Prostate gland (tissue), 2 donors: ENCODE data around the gene STK39. TPM values are rescaled to one million over a fixed set of nuclear protein-coding genes. Genes with fewer than 3 reads are reported as not detected.

ENCODE experiments used
- DNase-seq: peaks from one replicate; pipeline ENCODE4 v3.0.0-alpha.2; 2019; ENCODE audit warnings: low spot score
- H3K27ac ChIP-seq, 2 donors: fragments of 200-600 bp; sonication (generic); 2 replicates each; pipeline ENCODE4 v1.5.1; 2017 to 2019
- H3K27me3 ChIP-seq: fragments of 200-600 bp; sonication (generic); replicated peaks from 2 replicates; pipeline ENCODE4 v1.5.1; 2019; ENCODE audit not compliant: insufficient read depth
- H3K36me3 ChIP-seq, 2 donors: fragments of 200-600 bp; sonication (generic); 1 replicate in 1 of 2; 2 replicates in 1 of 2; pipeline versions ENCODE4 v1.5.1 to v1.8.1; 2017 to 2019
- H3K4me1 ChIP-seq: fragments of 200-600 bp; sonication (generic); replicated peaks from 2 replicates; pipeline ENCODE4 v1.5.1; 2019
- H3K4me3 ChIP-seq, 2 donors: fragments of 200-600 bp; sonication (generic); 2 replicates each; pipeline ENCODE4 v1.5.1; 2017 to 2019
- H3K9me3 ChIP-seq: fragments of 200-600 bp; sonication (generic); 2 replicates; pipeline ENCODE4 v1.5.1; 2017
- CTCF ChIP-seq, 4 experiments: fragments of 200-600 bp in 2 of 4; fragments of 450-650 bp in 2 of 4; sonication (generic) in 2 of 4; IDR thresholded peaks; 1 replicate in 3 of 4; 2 replicates in 1 of 4; pipeline ENCODE4 v1.5.1; 2016 to 2019; ENCODE audit warnings: antibody characterized with exemption in 4 of 4, mild to moderate bottlenecking in 2 of 4, moderate library complexity in 2 of 4
- POLR2A ChIP-seq: fragments of 450-650 bp; IDR thresholded peaks from one replicate; pipeline ENCODE4 v1.6.1; 2016; ENCODE audit warnings: antibody characterized with exemption, mild to moderate bottlenecking
- POLR2AphosphoS5 ChIP-seq: sonication (generic); formaldehyde crosslinking; IDR thresholded peaks from one replicate; pipeline ENCODE4 v1.6.1; 2017; ENCODE audit warnings: antibody characterized with exemption
- WGBS: methylation state at CpG from one replicate; pipeline ENCODE4 v1.1.5; 2018; 5-methylcytosine and 5-hydroxymethylcytosine counted together
- intact Hi-C: fragments of 100-400 bp; cut with DNase I; formaldehyde crosslinking; loops from one replicate; pipeline ENCODE4 v1.14.2; 2022
- total RNA-seq, 2 donors: library from RNA; depleted of rRNA; stranded (reverse); fragments of >200 nt; gene quantifications; one replicate each; pipeline ENCODE4 v1.1.0, GENCODE V29; 2016

STK39 gene
- total RNA-seq, 2 donors from 2014 or later = 32.2 to 54.7 TPM

- Histone ChIP-seq H3K27ac (no peak overlapping the region), H3K36me3 (no peaks in the 10 kb centered on the region), H3K27me3 (no peaks in the 10 kb centered on the region), H3K4me3 (no peak overlapping the region), H3K4me1 (no peaks in the 10 kb centered on the region), H3K9me3 (no peaks in the 10 kb centered on the region)
- TF ChIP-seq POLR2A (no peak), POLR2AphosphoS5 (no peak), CTCF (IDR thresholded peaks at IDR 0.05) (no peak)
- WGBS = 96% methylated on average over 3 of the region's 3 CpGs
- intact Hi-C loops = no loop called here
- no peak for DNase-seq
Measured at GRCh38 chr2:167961536-167962048, 285.8 kb downstream of the STK39 start.

DNA sequence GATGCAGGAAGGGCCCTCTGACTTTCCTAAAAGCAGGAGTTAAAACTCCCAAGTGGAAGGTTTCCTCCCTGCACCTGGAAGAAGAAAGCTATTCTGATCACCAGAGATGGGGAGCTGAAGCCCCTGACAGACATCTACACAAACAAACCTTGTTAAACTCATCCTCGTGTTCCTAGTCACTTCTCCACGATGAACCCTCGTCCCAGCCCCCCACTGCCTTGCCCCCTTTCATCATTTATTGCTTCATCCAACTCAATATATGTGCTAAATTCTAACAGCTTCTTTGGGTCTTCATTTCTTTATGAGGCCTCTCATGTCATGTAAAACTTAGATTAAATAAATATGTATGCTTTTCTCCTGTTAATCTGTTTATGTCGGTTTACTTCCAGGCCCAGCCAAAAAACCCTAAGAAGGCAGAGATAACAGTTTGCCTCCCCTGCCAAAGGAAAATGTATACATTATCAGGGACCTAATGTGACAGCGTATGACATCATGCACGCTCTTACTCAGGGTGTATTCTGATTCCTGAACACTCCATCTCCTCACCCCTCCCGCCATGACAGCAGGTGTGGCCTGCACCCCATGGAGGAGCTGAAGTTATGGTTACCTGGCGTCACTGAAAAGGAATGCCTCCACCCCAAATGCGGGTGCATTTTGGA, 287.2 kb downstream of the STK39 start:
- TF ChIP-seq POLR2A = no peak
- TF ChIP-seq POLR2AphosphoS5 = no peak
- no peak for TF ChIP-seq CTCF (IDR thresholded peaks at IDR 0.05)
- H3K9me3 ChIP-seq = no peaks in the 10 kb centered on the region
- no peaks in the 10 kb centered on the region for H3K36me3 ChIP-seq
- WGBS = 80% methylated on average over 9 of the region's 9 CpGs
- H3K27me3 ChIP-seq = no peaks in the 10 kb centered on the region
- no peak overlapping the region for H3K27ac ChIP-seq
- no peaks in the 10 kb centered on the region for H3K4me1 ChIP-seq
- no peak overlapping the region for H3K4me3 ChIP-seq
- intact Hi-C loops = no loop called here
- DNase-seq = no peak

DNA sequence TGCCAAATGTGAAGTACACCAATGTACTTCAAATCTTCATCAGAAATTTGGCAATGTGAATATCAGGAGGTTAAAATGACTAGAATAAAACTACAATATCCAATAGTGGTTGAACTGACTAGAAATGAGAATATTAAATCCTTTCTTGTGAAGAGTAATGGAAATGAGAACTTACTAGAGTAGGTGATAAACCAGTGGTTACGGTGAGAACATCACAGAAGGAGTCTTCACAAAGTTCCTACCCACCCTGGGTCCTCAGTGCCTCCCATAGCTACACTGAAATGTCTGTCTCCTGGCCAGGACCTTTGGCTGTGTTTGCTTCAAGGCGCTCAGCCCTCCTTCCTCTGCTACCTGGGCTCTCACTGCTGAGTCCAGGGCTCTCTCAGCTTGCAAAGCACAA, 289.7 kb downstream of the STK39 start:
- Histone ChIP-seq H3K27ac (no peak overlapping the region), H3K9me3 (no peaks in the 10 kb centered on the region), H3K27me3 (no peaks in the 10 kb centered on the region), H3K4me3 (no peak overlapping the region), H3K36me3 (no peaks in the 10 kb centered on the region), H3K4me1 (no peaks in the 10 kb centered on the region)
- no peak for DNase-seq
- 96% methylated on average over 2 of the region's 2 CpGs for WGBS
- intact Hi-C loops = no loop called here
- TF ChIP-seq POLR2A (no peak), POLR2AphosphoS5 (no peak), CTCF (IDR thresholded peaks at IDR 0.05) (no peak)

DNA sequence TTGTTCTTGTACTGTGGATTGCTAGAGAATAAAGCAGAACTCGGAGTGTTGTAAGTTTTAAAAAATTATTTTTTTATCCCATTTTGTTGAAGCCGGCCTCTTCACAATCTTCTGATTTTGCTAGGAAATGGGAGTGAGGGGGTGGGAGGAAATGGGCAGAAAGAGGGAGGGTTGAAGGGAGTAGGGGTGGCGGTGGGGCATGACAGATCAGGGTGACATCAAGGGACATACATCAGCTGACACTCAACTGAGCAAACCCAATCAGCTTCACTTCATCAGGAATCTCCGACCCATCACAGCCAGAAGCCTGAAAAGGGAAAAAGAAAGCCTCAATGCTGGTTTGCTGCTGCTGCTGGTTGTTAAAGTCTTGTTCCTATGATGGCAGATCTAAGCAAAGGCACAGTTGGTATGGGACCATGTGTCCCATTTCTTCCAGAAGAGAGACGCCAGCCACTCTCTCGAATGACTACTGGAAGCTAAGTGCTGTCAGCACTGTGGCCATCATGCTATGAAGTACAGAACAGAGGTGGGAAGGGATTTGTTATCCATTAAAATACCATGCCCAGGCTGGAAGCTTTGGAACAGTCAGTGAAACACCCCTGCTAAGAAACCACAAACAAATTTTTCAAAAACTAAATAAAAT, 292.0 kb downstream of the STK39 start:
- no peak for DNase-seq
- H3K4me3 ChIP-seq = no peak overlapping the region
- WGBS = 89% methylated on average over 6 of the region's 6 CpGs
- H3K27ac ChIP-seq = no peak overlapping the region
- no peaks in the 10 kb centered on the region for H3K27me3 ChIP-seq
- TF ChIP-seq POLR2AphosphoS5 = no peak
- no peak for TF ChIP-seq POLR2A
- no peak for TF ChIP-seq CTCF (IDR thresholded peaks at IDR 0.05)
- no peaks in the 10 kb centered on the region for H3K9me3 ChIP-seq
- no peaks in the 10 kb centered on the region for H3K36me3 ChIP-seq
- intact Hi-C loops = no loop called here
- no peaks in the 10 kb centered on the region for H3K4me1 ChIP-seq

- 66% methylated on average over 2 of the region's 2 CpGs for whole genome bisulfite sequencing
- Histone ChIP-seq H3K27ac (no peak overlapping the region), H3K4me1 (no peaks in the 10 kb centered on the region), H3K4me3 (no peak overlapping the region), H3K9me3 (no peaks in the 10 kb centered on the region), H3K27me3 (no peaks in the 10 kb centered on the region), H3K36me3 (no peaks in the 10 kb centered on the region)
- no peak for TF ChIP-seq CTCF (IDR thresholded peaks at IDR 0.05)
- no peak for TF ChIP-seq POLR2A
- TF ChIP-seq POLR2AphosphoS5 = no peak
- intact Hi-C loops = no loop called here
- DNase-seq = no peak
Measured at GRCh38 chr2:167954495-167954894, 292.9 kb downstream of the STK39 start.
